Measurements from ENCODE around the gene SOX6. TPM values are rescaled to one million over a fixed set of nuclear protein-coding genes. Genes with fewer than 3 reads are reported as not detected.

Gene SOX6
- total and polyA plus RNA-seq, 7 donors = 0.61 to 47.6 (median 14.6) TPM

DNA sequence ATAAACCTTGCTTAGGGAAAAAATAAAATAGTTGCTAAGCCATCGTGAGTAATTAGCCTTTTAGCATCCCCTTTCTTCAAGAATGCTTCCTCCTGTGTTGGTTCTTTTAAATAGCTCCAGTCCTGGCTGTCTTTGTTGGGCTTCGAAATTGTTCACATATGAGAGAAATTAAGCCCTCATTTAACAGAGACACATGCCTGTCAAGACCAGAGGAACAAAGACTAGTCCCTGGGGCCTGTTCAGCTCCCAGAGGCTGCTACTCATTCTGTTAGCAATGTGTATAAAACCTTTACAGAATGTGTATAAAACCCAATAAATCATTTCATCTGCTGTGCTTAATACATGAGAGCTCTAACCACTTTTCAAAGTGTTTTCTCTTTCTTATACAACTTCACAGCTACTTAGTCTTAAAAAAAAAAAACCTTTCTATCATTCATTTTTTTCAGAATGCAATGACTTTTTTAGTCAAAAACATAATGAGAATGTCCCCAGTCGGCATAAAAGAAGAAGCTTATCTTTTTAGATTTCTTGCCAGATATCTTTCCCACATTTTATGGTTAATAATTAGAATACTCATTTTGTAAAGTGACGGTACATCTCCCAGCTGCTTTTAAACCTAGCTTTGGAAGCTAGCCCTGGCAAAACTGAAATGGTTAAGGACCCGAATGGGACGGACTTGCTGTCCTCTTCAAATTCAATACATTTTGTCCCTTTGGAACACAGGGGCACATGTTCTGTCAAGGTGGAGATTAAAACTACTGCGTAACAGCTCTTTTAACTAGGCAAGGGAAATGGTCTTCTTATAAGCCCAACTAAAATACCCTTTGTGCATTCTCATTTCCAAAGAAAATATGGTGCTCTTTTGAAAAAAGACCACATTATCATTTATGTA is 186.1 kb downstream of the SOX6 start:
- no peak overlapping the region for H3K27ac ChIP-seq
- 49 to 66% (median 56%) methylated on average over 7 of the region's 7 CpGs for WGBS, 3 donors
- ATAC-seq = no peak
- H3K36me3 ChIP-seq (ENCODE audit: insufficient read depth in 1 of 2, low read depth in 1 of 2) = no peaks in the 10 kb centered on the region
- H3K27me3 ChIP-seq (ENCODE audit: insufficient read depth in 3 of 3, low read length in 2 of 3) = no peaks in the 10 kb centered on the region
- no peaks in the 10 kb centered on the region for H3K4me1 ChIP-seq
- H3K9me3 ChIP-seq = no peaks in the 10 kb centered on the region
- intact Hi-C loops (cut with DNase I) = no loop called here
- no peak overlapping the region for H3K4me3 ChIP-seq
- no peak for DNase-seq
- TF ChIP-seq, protein P1, sequence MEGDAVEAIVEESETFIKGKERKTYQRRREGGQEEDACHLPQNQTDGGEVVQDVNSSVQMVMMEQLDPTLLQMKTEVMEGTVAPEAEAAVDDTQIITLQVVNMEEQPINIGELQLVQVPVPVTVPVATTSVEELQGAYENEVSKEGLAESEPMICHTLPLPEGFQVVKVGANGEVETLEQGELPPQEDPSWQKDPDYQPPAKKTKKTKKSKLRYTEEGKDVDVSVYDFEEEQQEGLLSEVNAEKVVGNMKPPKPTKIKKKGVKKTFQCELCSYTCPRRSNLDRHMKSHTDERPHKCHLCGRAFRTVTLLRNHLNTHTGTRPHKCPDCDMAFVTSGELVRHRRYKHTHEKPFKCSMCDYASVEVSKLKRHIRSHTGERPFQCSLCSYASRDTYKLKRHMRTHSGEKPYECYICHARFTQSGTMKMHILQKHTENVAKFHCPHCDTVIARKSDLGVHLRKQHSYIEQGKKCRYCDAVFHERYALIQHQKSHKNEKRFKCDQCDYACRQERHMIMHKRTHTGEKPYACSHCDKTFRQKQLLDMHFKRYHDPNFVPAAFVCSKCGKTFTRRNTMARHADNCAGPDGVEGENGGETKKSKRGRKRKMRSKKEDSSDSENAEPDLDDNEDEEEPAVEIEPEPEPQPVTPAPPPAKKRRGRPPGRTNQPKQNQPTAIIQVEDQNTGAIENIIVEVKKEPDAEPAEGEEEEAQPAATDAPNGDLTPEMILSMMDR (IDR thresholded peaks at IDR 0.05) = no peak

DNA sequence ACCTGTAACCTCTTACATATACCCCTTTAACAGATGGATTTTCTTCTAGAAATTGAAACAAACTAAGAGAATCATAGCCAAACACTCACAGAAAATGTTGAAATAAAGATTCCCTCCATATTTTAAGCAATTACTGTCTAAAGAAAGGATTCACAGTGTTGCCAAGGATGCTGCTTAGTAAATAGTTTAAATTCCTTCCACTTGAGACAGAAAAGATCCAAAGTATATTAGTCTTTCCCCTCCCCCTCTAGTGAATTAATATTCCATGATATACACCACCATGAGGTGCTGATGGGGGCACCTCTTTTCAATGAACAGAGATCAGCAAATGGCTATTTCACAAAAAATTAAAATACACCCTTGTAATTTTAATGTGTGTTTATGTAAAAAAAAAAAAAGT is 186.8 kb downstream of the SOX6 start:
- TF ChIP-seq, protein P1 (IDR thresholded peaks at IDR 0.05) = no peak
- DNase-seq = no peak
- no peak for ATAC-seq
- Histone ChIP-seq H3K36me3 (ENCODE audit: insufficient read depth in 1 of 2, low read depth in 1 of 2) (no peaks in the 10 kb centered on the region), H3K4me1 (no peaks in the 10 kb centered on the region), H3K27ac (no peak overlapping the region), H3K4me3 (no peak overlapping the region), H3K27me3 (ENCODE audit: insufficient read depth in 3 of 3, low read length in 2 of 3) (no peaks in the 10 kb centered on the region), H3K9me3 (no peaks in the 10 kb centered on the region)
- intact Hi-C loops (cut with DNase I) = no loop called here

DNA sequence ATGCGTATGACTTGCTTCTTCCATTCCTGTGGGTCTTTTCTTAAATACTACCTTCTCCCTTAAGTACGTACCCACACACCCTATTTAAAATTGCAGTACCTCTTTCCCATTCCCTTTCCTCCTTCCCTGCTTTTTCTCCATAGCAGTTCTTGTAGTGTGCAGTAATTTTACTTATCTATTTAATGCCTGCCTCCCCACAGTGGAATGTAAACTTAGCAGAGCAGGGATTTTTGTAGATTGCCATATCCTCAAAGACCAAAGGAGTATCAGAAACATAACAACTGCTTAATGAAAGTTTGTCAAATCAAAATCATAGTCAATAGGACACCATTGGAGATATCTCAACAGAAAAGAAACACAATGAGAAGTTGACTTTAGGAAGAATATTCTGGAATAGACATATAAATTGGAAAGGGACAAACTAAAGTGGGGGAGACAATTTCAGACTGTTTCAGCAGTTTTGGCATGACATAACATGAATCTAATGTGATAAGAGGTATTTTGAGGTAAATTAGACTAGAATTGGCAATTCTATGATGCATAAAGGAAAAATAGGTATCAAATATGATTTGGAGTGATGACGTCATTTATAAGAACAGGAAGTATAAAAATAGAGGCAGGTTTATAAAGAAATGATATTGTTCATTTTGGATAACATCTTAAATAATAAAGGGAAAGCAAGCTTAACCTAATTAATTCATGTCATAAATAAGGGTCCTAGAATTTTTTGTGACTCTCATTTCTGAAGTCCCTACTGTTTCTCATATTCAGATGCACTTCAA is 188.4 kb downstream of the SOX6 start:
- no peaks in the 10 kb centered on the region for H3K9me3 ChIP-seq
- H3K36me3 ChIP-seq (ENCODE audit: insufficient read depth in 1 of 2, low read depth in 1 of 2) = no peaks in the 10 kb centered on the region
- intact Hi-C loops (cut with DNase I) = no loop called here
- H3K27ac ChIP-seq = no peak overlapping the region
- no peaks in the 10 kb centered on the region for H3K4me1 ChIP-seq
- no peak overlapping the region for H3K4me3 ChIP-seq
- WGBS, 3 donors = 90 to 94% (median 91%) methylated on average over 3 of the region's 3 CpGs
- no peaks in the 10 kb centered on the region for H3K27me3 ChIP-seq (ENCODE audit: insufficient read depth in 3 of 3, low read length in 2 of 3)
- DNase-seq (no peak), ATAC-seq (no peak)
- TF ChIP-seq, protein P1 (IDR thresholded peaks at IDR 0.05) = no peak

DNA sequence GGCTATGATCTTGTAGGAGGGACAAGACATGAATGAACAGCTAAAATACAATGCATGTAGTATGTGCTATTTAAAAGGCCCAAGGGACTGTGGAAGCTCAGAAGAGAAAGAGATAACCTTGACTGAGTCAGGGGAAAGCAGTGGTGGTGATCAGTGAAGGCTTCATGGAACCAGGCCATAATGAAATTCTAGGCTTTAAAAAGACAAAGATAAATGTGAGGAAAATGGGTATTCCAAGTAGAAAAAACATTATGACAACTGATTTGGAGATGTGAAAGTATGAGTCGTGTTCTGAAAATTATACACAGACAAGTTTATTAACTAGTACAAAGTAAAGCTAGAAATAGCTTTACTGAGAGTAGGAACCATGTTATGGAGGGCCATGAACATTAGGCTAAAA is 189.8 kb downstream of the SOX6 start:
- DNase-seq (no peak), ATAC-seq (no peak)
- Histone ChIP-seq H3K27ac (no peak overlapping the region), H3K4me3 (no peak overlapping the region), H3K4me1 (no peaks in the 10 kb centered on the region), H3K36me3 (ENCODE audit: insufficient read depth in 1 of 2, low read depth in 1 of 2) (no peaks in the 10 kb centered on the region), H3K9me3 (no peaks in the 10 kb centered on the region), H3K27me3 (ENCODE audit: insufficient read depth in 3 of 3, low read length in 2 of 3) (no peaks in the 10 kb centered on the region)
- intact Hi-C loops (cut with DNase I) = no loop called here
- WGBS, 3 donors = 82 to 88% (median 86%) methylated on average over 1 of the region's 1 CpG
- TF ChIP-seq, protein P1 (IDR thresholded peaks at IDR 0.05) = no peak

Measured in psoas muscle (tissue), 8 donors.